Measurements from ENCODE around the gene PLCB3.

GRCh38 chr11:64238999-64239398, 12.3 kb upstream of the PLCB3 start:
- TF ChIP-seq, protein P1, sequence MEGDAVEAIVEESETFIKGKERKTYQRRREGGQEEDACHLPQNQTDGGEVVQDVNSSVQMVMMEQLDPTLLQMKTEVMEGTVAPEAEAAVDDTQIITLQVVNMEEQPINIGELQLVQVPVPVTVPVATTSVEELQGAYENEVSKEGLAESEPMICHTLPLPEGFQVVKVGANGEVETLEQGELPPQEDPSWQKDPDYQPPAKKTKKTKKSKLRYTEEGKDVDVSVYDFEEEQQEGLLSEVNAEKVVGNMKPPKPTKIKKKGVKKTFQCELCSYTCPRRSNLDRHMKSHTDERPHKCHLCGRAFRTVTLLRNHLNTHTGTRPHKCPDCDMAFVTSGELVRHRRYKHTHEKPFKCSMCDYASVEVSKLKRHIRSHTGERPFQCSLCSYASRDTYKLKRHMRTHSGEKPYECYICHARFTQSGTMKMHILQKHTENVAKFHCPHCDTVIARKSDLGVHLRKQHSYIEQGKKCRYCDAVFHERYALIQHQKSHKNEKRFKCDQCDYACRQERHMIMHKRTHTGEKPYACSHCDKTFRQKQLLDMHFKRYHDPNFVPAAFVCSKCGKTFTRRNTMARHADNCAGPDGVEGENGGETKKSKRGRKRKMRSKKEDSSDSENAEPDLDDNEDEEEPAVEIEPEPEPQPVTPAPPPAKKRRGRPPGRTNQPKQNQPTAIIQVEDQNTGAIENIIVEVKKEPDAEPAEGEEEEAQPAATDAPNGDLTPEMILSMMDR (conservative IDR thresholded peaks at IDR 0.05; ENCODE audit: low read depth, low read length), result no peak
- no peak for TF ChIP-seq EZH2 (IDR thresholded peaks at IDR 0.05; ENCODE audit: borderline replicate concordance, low read depth, low read length, poor library complexity, severe bottlenecking)
